Fibroblast of skin of left biceps (primary cell): ENCODE measurements around the gene ANKMY1.

Source experiments
- DNase-seq, 2 experiments: peaks; one replicate each; pipeline ENCODE4 v3.0.0-alpha.2; 2013; ENCODE audit warnings: low read depth in 2 of 2

ANKMY1 gene

DNA sequence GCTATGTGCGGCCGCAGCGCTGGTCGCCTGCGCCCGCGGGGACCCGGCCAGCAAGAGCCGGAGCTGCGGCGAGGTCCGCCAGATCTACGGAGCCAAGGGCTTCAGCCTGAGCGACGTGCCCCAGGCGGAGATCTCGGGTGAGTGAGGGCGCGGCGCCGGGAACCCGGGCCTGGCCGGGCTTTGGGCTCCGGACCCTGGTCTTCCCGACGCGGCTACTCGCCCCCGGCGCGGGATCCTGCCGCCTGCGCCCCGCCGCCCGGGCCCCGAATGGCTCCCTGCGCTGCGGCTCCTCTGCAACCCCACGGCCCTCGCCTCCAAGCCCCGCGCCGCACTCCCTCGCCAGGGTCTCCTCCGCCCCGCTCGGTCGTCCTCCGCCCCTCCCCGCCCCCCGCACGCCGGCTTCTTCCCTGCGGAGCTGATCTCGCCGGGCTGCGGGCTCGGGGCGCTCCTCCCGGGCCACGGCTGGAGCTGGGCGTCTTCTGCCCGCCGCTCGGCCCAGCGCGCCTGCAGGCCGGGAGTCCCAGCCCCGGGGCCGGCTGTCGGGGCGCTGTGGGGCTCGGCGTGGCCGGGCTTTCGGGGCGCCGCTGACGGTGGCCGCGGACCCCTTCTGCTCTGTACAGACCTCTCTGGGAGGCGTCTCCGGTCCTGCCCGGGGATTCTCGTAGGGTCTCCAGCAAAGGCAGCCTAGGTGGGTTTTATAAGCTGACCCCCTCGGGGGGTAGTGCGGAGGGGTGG, 121.7 kb downstream of the ANKMY1 start:
- DNase-seq = no peak

DNA sequence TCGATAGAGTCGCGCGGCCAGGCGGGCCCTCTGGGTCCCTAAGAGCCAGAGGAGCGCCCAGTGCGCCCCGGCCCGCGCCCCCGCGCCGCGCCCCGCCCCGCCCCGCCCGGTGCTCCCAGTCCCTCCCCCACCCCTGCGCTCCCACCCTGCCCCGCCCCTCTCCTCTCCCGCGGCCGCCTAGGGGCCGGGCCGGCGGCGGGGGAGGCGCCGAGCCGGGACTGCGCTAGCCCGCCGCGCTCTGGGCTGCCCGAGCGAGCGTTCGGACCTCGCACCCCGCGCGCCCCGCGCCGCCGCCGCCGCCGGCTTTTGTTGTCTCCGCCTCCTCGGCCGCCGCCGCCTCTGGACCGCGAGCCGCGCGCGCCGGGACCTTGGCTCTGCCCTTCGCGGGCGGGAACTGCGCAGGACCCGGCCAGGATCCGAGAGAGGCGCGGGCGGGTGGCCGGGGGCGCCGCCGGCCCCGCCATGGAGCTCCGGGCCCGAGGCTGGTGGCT, 122.3 kb downstream of the ANKMY1 start, which contains the start of gene GPC1:
Gene GPC1, plus strand, starts transcription at position 207 of the 491 bp plus-strand sequence. Its CDS starts 256 bp downstream, at position 463.
- peak; percentile 43 to 44 for DNase-seq

DNA sequence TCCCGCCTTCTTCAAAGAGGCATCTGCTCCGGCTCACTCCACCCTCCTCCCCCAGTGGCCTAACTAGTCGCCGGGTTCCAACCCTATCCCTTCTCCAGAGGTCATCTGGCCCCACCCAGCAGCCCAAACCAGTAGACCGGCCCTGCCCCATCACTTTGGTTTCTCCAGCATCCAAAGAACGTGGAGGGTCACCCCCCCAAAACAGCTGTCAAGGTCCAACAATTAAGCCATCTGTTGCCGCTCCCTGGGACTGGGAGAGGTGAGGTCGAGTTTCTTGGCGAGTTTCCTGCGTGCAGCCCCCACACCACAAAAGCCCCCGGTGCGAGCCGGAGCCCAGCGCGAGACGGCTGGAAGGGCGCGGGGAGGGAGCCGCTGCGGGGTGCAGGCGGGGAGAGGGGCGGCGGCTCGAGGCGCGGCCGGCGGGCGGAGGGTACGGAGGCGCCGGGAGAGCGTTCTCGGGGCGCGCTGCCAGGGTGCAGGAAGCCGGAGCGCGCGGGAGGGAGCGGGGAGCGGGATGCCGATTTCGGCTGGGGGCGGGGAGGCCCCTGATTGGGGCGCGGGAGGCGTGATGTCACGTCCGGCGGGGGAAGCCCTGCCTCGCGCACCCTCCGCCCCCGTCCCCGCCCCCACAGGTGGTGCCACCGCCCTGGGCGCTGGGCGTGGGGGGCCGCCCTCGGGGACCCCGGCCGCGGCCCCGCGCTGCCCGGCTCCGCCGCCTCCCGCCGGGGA, 122.9 kb downstream of the ANKMY1 start:
- peak; percentile 74 to 77 for DNase-seq

DNA sequence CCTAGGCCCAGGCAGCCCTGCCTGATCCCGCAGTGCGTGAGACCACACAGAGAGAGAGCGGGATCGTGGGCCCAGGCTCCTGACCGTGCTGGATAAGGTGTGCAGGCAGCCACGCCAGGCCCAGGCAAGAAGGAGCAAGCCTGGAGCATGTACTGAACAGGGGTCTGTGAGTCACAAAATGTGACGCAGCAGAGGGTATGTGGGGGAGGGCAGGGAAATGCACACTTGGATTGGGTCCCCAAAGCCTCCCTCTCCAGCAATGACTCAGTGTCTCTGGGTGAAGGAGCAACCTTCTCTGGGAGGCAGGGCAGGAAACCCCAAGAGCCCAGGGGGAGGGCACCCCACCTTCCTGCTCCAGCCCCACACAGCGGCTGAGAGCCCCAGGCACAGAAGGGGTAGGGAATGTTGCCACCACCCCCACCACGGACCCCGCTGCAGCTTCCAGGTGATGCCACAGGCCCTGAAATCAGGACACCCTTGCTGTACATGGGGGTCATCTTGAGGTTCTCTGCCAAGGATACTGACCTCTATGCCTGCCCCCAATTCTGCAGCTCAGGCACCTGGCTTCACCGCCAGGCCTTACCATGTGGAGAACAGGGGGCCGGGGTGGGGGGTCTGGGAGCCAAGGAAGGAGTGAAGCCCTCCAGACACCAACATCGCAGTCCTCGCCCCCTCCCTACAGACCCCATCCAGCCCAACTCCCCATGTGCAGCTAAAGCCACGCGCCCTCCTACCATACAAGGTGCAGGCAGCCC, 123.6 kb downstream of the ANKMY1 start:
- peak; percentile 69 to 76 for DNase-seq

DNA sequence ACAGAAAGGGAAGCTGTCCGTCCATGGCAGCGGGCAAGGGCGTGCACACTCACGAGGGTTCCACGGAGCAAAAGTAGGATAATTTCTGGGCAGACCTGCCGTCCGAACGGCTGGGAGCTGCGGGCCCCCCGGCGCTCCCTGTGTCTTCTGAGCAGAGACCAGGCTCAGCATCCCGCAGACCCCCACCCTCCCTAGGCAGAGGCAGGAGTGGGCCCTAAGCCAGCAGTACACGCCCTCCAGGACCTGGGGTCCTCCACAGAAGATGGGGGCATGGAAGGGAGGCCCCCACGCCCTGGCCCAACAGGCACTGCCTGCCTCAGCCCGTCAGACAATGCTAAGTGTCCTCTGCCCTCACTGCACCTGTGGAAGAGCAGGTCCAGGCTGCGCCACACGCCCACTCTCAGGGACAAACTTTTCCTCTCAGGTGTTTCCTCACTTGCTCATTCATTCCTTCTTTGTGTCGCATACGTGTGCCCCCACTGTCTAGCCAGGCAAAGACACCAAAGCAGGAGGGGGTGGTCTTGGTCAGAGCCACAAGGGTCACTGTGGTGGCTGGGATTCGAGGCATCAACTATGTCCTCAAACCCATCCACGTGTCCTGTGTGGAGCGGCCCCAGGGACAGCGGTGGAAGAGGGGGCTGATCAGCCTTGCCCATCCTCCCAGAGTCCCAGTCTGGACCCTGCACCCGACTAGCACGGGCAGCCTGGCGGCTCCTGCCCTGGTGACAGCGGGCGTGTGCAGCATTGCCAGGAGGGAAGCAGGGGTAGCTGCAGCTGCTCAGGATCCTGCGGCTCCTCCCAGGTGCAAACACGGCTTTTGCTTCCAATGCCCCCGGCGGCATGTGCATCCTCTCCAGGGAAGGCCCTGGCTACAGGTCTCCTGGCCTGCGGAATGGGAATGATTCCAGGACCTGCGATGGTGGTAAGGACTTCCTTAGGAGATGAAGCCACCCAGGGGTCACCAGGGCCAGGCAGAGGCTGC, 124.7 kb downstream of the ANKMY1 start:
- no peak for DNase-seq

DNA sequence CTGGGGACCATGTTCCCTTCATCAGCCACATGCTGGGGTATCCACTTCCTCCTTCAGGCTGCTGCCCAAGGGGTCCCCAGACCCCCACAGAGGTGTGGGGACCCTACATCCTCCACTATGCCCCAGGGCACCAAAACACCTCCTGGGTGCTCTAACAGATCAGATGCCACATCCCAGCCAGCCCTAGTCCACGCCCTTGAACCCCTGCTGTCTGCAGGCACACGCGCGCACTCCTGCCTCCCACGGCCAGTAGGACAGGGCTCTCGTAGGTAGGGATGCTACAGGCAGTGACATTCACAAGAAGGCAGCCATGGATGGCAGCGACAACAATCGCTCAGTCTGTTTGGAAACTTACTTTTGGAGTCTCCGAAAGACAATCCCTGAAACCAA, 125.4 kb downstream of the ANKMY1 start:
- no peak for DNase-seq

DNA sequence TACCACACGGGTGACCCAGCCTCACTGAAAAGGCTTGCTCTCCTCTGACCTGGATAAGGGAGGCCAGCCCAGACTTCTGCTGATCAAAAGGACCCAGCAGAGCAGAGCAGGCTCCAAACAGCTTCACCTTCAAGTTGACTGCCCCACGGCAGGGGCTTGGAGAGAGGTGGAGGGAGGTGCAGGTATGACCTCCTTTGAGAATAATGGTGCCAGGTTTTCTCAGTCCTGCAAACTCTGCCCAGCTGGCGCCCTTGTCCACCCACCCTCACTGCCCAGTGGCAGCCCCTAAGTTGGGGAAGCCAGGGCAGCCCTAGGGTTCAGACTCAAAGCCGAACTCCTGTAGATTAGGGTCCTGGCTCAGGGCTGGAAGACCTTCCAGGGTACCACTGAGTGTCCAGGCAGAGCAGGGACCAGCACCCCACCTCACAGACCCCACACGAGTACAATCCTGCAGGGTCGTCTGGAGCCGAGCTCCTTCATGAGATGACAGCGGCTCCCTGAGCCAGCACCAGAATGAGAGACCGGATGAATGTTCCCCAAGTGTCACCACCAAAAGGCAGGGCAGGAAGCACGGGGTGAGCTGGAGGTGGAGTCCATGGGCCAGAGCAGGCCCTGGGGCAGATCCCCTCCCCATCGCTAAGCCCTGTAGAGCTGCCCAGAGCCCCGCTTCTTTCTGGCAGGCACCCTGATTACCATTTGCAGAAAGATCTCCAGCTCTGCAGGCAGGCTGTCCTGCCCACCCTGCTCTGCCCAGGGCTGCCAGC, 125.9 kb downstream of the ANKMY1 start:
- DNase-seq = no peak

DNA sequence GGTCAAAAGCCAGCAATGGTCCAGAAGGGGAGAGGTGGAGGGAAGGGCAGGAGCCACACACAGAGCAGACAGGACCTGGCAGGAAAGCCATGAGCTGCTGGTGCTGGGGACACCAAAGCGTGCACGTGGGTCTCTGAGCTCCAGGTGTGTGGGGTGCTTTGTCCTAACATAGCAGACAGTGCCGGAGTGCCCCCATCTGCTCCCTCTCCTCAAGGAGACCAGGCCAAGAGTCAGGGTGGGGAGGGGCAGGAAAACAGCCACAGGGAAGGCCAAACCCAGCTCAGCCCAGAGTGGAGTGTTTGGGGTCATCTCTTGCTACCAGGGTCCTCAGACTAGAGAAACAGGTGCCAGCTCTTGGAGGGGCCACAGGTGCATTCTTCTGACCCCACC, 126.5 kb downstream of the ANKMY1 start:
- DNase-seq = no peak

DNA sequence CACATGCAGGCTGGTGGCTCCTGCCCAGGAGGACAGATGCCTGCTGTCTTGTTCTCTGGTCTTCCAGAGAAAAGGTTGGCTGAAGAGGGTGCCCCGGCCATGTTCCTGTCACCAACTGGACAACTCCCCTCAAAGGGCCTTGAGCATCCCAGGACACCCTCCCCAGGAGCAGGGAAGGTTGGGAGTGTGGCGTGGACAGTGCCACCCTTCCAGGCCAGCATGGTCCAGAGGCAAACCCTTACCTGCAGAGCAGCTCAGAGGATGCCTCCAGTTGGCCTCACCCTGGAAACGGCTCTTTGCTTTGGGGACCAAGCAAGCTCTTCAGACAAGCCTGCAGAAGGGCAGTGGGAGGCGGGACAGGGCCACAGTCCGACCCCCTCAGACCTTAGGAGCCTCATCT, 127.2 kb downstream of the ANKMY1 start:
- DNase-seq = no peak

DNA sequence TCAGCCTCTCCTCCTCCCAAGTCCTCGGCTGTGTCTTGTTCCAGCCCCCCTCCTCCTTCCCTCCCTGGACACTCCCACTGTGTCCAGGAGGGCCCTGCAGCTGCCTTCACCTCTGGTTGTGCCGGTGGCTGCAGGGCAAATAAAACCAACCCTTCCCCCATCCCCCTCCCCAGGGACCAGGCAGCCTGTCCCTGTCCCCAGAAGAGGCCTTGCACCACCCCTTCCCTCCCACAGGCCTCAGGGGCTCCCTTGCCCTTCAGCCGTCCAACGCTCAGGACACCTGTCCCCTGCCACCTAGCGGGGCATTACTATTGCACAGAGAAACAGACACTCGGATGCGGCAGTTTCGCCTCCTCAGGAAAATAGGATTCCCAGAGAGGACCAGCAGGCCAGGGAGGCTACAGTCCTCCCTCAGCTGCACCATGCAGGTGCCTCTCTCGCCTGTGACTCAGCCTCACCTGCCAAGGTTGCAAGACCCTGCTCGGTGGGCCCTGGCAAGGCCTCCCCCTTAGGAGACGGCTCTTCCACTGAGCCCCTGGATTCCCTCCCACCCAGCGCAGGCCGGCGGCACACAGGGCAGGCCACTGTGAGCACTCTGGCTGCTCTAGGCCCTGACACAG, 127.8 kb downstream of the ANKMY1 start:
- no peak for DNase-seq
